ENCODE measurements around the gene GRAMD4.
"Not testable (repeated sequence)": the region's sequence is repeated elsewhere in the genome, so short reads cannot be mapped to it uniquely, and the experiment has no call there.

GRAMD4 gene

GRCh38 chr22:46641811-46642266 lies 21.7 kb downstream of the GRAMD4 start:
- no peaks in the 10 kb centered on the region for H3K4me1 ChIP-seq (ENCODE audit: insufficient read depth, low read length, severe bottlenecking)
- no peak overlapping the region for H3K27ac ChIP-seq (ENCODE audit: low read depth, low read length, poor library complexity, severe bottlenecking)
- TF ChIP-seq EZH2 (IDR thresholded peaks at IDR 0.05; ENCODE audit: borderline replicate concordance, low read length): no peak
- no peak overlapping the region for H3K4me2 ChIP-seq (ENCODE audit: low read length)
- H3F3A ChIP-seq (ENCODE audit: insufficient read depth, low read length): no peaks in the 10 kb centered on the region
- H3K79me2 ChIP-seq (ENCODE audit: insufficient read depth, low read length): no peaks in the 10 kb centered on the region
- no peaks in the 10 kb centered on the region for H3K36me3 ChIP-seq (ENCODE audit: insufficient read depth, low read length)
- no peak overlapping the region for H3K9ac ChIP-seq (ENCODE audit: low read length)
- no peaks in the 10 kb centered on the region for H3K27me3 ChIP-seq (ENCODE audit: insufficient read depth, low read length)
- no peaks in the 10 kb centered on the region for H3K9me3 ChIP-seq (ENCODE audit: low read length)
- no peak overlapping the region for H3K4me3 ChIP-seq (ENCODE audit: low read depth, low read length, poor library complexity, severe bottlenecking)
- no peak overlapping the region for H2AFZ ChIP-seq (ENCODE audit: low read length)
- no peaks in the 10 kb centered on the region for H3K9me2 ChIP-seq (ENCODE audit: low read depth, low read length)
- no peaks in the 10 kb centered on the region for H4K20me1 ChIP-seq (ENCODE audit: insufficient read depth, low read length)

GRCh38 chr22:46642840-46643480 lies 22.8 kb downstream of the GRAMD4 start:
- not testable (repeated sequence) for H3K9ac ChIP-seq (ENCODE audit: low read length); H3K79me2 ChIP-seq (ENCODE audit: insufficient read depth, low read length); H3K9me3 ChIP-seq (ENCODE audit: low read length); H3K4me2 ChIP-seq (ENCODE audit: low read length); H3K36me3 ChIP-seq (ENCODE audit: insufficient read depth, low read length); H3K9me2 ChIP-seq (ENCODE audit: low read depth, low read length); H3K27me3 ChIP-seq (ENCODE audit: insufficient read depth, low read length); H3K4me1 ChIP-seq (ENCODE audit: insufficient read depth, low read length, severe bottlenecking); H3K4me3 ChIP-seq (ENCODE audit: low read depth, low read length, poor library complexity, severe bottlenecking); H3F3A ChIP-seq (ENCODE audit: insufficient read depth, low read length); H2AFZ ChIP-seq (ENCODE audit: low read length); H3K27ac ChIP-seq (ENCODE audit: low read depth, low read length, poor library complexity, severe bottlenecking); H4K20me1 ChIP-seq (ENCODE audit: insufficient read depth, low read length)

GRCh38 chr22:46646531-46647215 lies 26.5 kb downstream of the GRAMD4 start:
- Histone ChIP-seq H3K27me3 (ENCODE audit: insufficient read depth, low read length) (no peaks in the 10 kb centered on the region), H2AFZ (ENCODE audit: low read length) (no peak overlapping the region), H3K36me3 (ENCODE audit: insufficient read depth, low read length) (no peaks in the 10 kb centered on the region), H3K9ac (ENCODE audit: low read length) (no peak overlapping the region), H3K4me3 (ENCODE audit: low read depth, low read length, poor library complexity, severe bottlenecking) (no peak overlapping the region), H3K4me2 (ENCODE audit: low read length) (no peak overlapping the region), H3K4me1 (ENCODE audit: insufficient read depth, low read length, severe bottlenecking) (no peaks in the 10 kb centered on the region), H3K79me2 (ENCODE audit: insufficient read depth, low read length) (no peaks in the 10 kb centered on the region), H3K9me2 (ENCODE audit: low read depth, low read length) (no peaks in the 10 kb centered on the region), H4K20me1 (ENCODE audit: insufficient read depth, low read length) (no peaks in the 10 kb centered on the region), H3F3A (ENCODE audit: insufficient read depth, low read length) (no peaks in the 10 kb centered on the region), H3K9me3 (ENCODE audit: low read length) (no peaks in the 10 kb centered on the region), H3K27ac (ENCODE audit: low read depth, low read length, poor library complexity, severe bottlenecking) (no peak overlapping the region)
- no peak for TF ChIP-seq EZH2 (IDR thresholded peaks at IDR 0.05; ENCODE audit: borderline replicate concordance, low read length)
- no peak for TF ChIP-seq CTCF (IDR thresholded peaks at IDR 0.05; ENCODE audit: low read length)

GRCh38 chr22:46648225-46648820 lies 28.1 kb downstream of the GRAMD4 start:
- H3K79me2 ChIP-seq (ENCODE audit: insufficient read depth, low read length); H3K9me2 ChIP-seq (ENCODE audit: low read depth, low read length); H3K4me2 ChIP-seq (ENCODE audit: low read length); H3K4me1 ChIP-seq (ENCODE audit: insufficient read depth, low read length, severe bottlenecking); H2AFZ ChIP-seq (ENCODE audit: low read length); H3K27ac ChIP-seq (ENCODE audit: low read depth, low read length, poor library complexity, severe bottlenecking); H3K36me3 ChIP-seq (ENCODE audit: insufficient read depth, low read length); H3K4me3 ChIP-seq (ENCODE audit: low read depth, low read length, poor library complexity, severe bottlenecking); H3K9ac ChIP-seq (ENCODE audit: low read length); H3K27me3 ChIP-seq (ENCODE audit: insufficient read depth, low read length); H3F3A ChIP-seq (ENCODE audit: insufficient read depth, low read length); H3K9me3 ChIP-seq (ENCODE audit: low read length); H4K20me1 ChIP-seq (ENCODE audit: insufficient read depth, low read length): not testable (repeated sequence)

Data from OCI-LY1 (cell line).